K562 (cell line): ENCODE measurements around the gene SMIM34. TPM values are rescaled to one million over a fixed set of nuclear protein-coding genes. Genes with fewer than 3 reads are reported as not detected.
"Not testable (repeated sequence)": the region's sequence is repeated elsewhere in the genome, so short reads cannot be mapped to it uniquely, and the experiment has no call there.

Experiments
- ATAC-seq: fragments of 200-7000 bp; cut with Tn5 transposase; 3 replicates; pipeline ENCODE4 v1.9.1; 2020; ENCODE audit warnings: moderate library complexity
- BruUV-seq: library from RNA; stranded (reverse); fragments of 400-500 nt; replicated peaks from 2 replicates; lab custom pipeline; 2021; lab: Mats Ljungman, UMichigan
- CTCF ChIA-PET: fragments of 300-600 bp; formaldehyde crosslinking; extraction: SDS; loops from one replicate; lab custom pipeline; 2021; ENCODE audit warnings: low intra/inter-chr PET ratio; lab: Yijun Ruan, JAX
- POLR2A ChIA-PET: fragments of 300-600, 350-650 bp; sonication (Branson Sonifier 250); formaldehyde crosslinking; extraction: SDS; loops from one replicate; lab custom pipeline; 2021; ENCODE audit warnings: antibody characterized with exemption, inconsistent platforms; lab: Yijun Ruan, JAX
- DNase-seq, 4 experiments: peaks; one replicate each; pipeline versions ENCODE4 v3.0.0 to v3.0.0-alpha.2; 2011 to 2018; ENCODE audit warnings: low spot score in 3 of 4, mixed read lengths in 3 of 4; ENCODE audit errors: extremely low read depth in 1 of 4
- FAIRE-seq: peaks from 2 replicates; lab custom pipeline; 2011; peaks lifted over from hg19 to GRCh38; lab: Jason Lieb, UNC
- H2AFZ ChIP-seq: 2 replicates; pipeline ENCODE4 v1.6.0; 2011; ENCODE audit warnings: low read depth, low read length, control low read depth, inconsistent platforms
- H3K27ac ChIP-seq: fragments of 200-600 bp; 3 replicates; pipeline ENCODE4 v1.8.0; 2011; ENCODE audit warnings: low read depth, mild to moderate bottlenecking, control low read depth, inconsistent platforms, low read length, moderate library complexity, mixed read lengths; ENCODE audit errors: extremely low read depth
- H3K27me3 ChIP-seq, 2 experiments: fragments of 300-600 bp in 1 of 2; 2 replicates in 1 of 2; 3 replicates in 1 of 2; pipeline versions ENCODE4 v1.6.0 to v1.8.0; 2011; ENCODE audit warnings: inconsistent platforms in 2 of 2, low read length in 2 of 2, mild to moderate bottlenecking in 1 of 2, mixed read lengths in 1 of 2, moderate library complexity in 1 of 2; ENCODE audit not compliant: control insufficient read depth in 2 of 2, insufficient read depth in 2 of 2
- H3K36me3 ChIP-seq: fragments of 300-600 bp; 3 replicates; pipeline ENCODE4 v1.8.0; 2011; ENCODE audit warnings: mild to moderate bottlenecking, low read length, inconsistent platforms; ENCODE audit not compliant: control insufficient read depth, insufficient read depth
- H3K4me1 ChIP-seq, 2 experiments: fragments of 200-600 bp in 1 of 2; replicated peaks in 1 of 2; 2 replicates in 1 of 2; 3 replicates in 1 of 2; pipeline versions ENCODE4 v1.5.1 to v1.8.0; 2011; ENCODE audit warnings: inconsistent platforms in 2 of 2, low read length in 2 of 2, mild to moderate bottlenecking in 1 of 2, mixed read lengths in 1 of 2, moderate library complexity in 1 of 2; ENCODE audit not compliant: control insufficient read depth in 2 of 2, insufficient read depth in 2 of 2
- H3K4me2 ChIP-seq: 2 replicates; pipeline ENCODE4 v1.6.1; 2011; ENCODE audit warnings: low read length, control low read depth, inconsistent platforms, mixed read lengths; ENCODE audit not compliant: insufficient read depth
- H3K4me3 ChIP-seq: fragments of 200-600 bp; sonication (generic), shearing (Covaris generic); 2 replicates; pipeline ENCODE4 v1.5.1; 2016; ENCODE audit warnings: control low read depth, inconsistent platforms
- H3K79me2 ChIP-seq: fragments of 200-600 bp; 3 replicates; pipeline ENCODE4 v1.8.0; 2011; ENCODE audit warnings: low read length, inconsistent platforms; ENCODE audit not compliant: control insufficient read depth, insufficient read depth
- H3K9ac ChIP-seq, 2 experiments: 2 replicates each; pipeline versions ENCODE4 v1.6.0 to v1.6.1; 2011; ENCODE audit warnings: low read depth in 2 of 2, low read length in 2 of 2, control low read depth in 1 of 2, inconsistent platforms in 1 of 2, mild to moderate bottlenecking in 1 of 2, mixed read lengths in 1 of 2; ENCODE audit not compliant: insufficient read depth in 1 of 2
- H3K9me1 ChIP-seq: one replicate; pipeline ENCODE4 v1.6.0; 2011; ENCODE audit warnings: inconsistent platforms, mild to moderate bottlenecking, low read length, moderate library complexity; ENCODE audit not compliant: control insufficient read depth, insufficient read depth
- H3K9me3 ChIP-seq: replicated peaks from 2 replicates; pipeline ENCODE4 v1.5.1; 2011; ENCODE audit warnings: low read depth, low read length, inconsistent platforms; ENCODE audit not compliant: control insufficient read depth, insufficient read depth
- H4K20me1 ChIP-seq: replicated peaks from 2 replicates; pipeline ENCODE4 v1.6.1; 2011; ENCODE audit warnings: low read length, inconsistent platforms, mixed read lengths; ENCODE audit not compliant: control insufficient read depth, insufficient read depth
- WGBS: fragments of 100-300 bp; shearing (Covaris generic); methylation state at CpG from one replicate; pipeline ENCODE4 v1.1.6; 2016; ENCODE audit warnings: low coverage, mixed read lengths; ENCODE audit not compliant: insufficient coverage; ENCODE audit errors: missing lambda C conversion rate; 5-methylcytosine and 5-hydroxymethylcytosine counted together
- in situ Hi-C: fragments of 300-500 bp; cut with MboI; formaldehyde crosslinking; loops from 4 replicates; pipeline ENCODE4 v1.15.0; 2018; ENCODE audit warnings: inconsistent platforms, mixed read lengths
- intact Hi-C: fragments of 100-400 bp; cut with micrococcal nuclease; formaldehyde crosslinking; loops from 2 replicates; pipeline ENCODE4 v1.14.2; 2022
- polyA plus RNA-seq, 8 experiments: library from polyadenylated mRNA; depleted of rRNA in 4 of 8; stranded (reverse) in 5 of 8; unstranded in 3 of 8; fragments of >200 nt; fragmentation: Nextera tagmentation in 2 of 8; fragmentation: Illumina TruSeq in 1 of 8; extraction: Ambion mirVana in 2 of 8; extraction: Trizol in 1 of 8; gene quantifications; 2 replicates each; pipeline versions ENCODE4 v1.2.1 to v1.2.3, GENCODE V29; 2011 to 2014; ENCODE audit warnings: inconsistent platforms in 1 of 8, missing spikeins in 1 of 8
- total RNA-seq, 7 experiments: library from RNA; depleted of rRNA in 6 of 7; stranded (reverse); fragments of >200 nt in 6 of 7; fragmentation: Illumina TruSeq in 2 of 7; extraction: Trizol in 2 of 7; gene quantifications; 2 replicates each; pipeline versions ENCODE4 v1.2.1 to v1.2.3, GENCODE V29; 2011 to 2021; ENCODE audit warnings: low replicate concordance in 1 of 7

SMIM34 gene
- total and polyA plus RNA-seq, 9 of the 15 experiments (the other 6 are each of a cell fraction or from before 2014, with no cell fraction given), result not detected

- DNase-seq, H4K20me1 ChIP-seq, CTCF ChIA-PET, H3K36me3 ChIP-seq, H3K4me1 ChIP-seq, BruUV-seq, FAIRE-seq, H3K9me3 ChIP-seq, H2AFZ ChIP-seq, H3K9ac ChIP-seq, ATAC-seq, H3K4me2 ChIP-seq, POLR2A ChIA-PET, intact Hi-C loops, H3K27ac ChIP-seq, H3K4me3 ChIP-seq, H3K27me3 ChIP-seq, H3K9me1 ChIP-seq, H3K79me2 ChIP-seq: not testable (repeated sequence)
- in situ Hi-C loops, result loop anchor here (25.0 kb wide), 1 partner anchor 254 kb away; no protein-coding TSS in a partner anchor
- WGBS, result no CpG with 5 or more reads among the region's 2 CpGs
These were observed 40.6 kb downstream of the SMIM34 start for GRCh38 chr21:34383138-34383537.

- H3K9me1 ChIP-seq, intact Hi-C loops: not testable (repeated sequence)
These were observed 48.2 kb downstream of the SMIM34 start for GRCh38 chr21:34375619-34375972.

GRCh38 chr21:34374940-34375618 is 48.7 kb downstream of the SMIM34 start, which contains the start of gene SMIM11:
SMIM11 (plus strand) TSS chr21:34375507; CDS start chr21:34379505, 3,998 bp downstream.
- H3K36me3 ChIP-seq, H3K9me3 ChIP-seq, intact Hi-C loops, H3K4me3 ChIP-seq, H3K27ac ChIP-seq, CTCF ChIA-PET, H3K9me1 ChIP-seq, POLR2A ChIA-PET, H4K20me1 ChIP-seq, H3K4me2 ChIP-seq, H3K79me2 ChIP-seq, H3K27me3 ChIP-seq, DNase-seq, H3K9ac ChIP-seq, H3K4me1 ChIP-seq, H2AFZ ChIP-seq: not testable (repeated sequence)
- FAIRE-seq (peak; percentile 80), ATAC-seq (peak; percentile 98)
- in situ Hi-C loops, result loop anchor here (25.0 kb wide), 1 partner anchor 262 kb away; no protein-coding TSS in a partner anchor
- no CpG with 5 or more reads among the region's 49 CpGs for WGBS
- TSS peak; percentile 88 for BruUV-seq

More at GRCh38 chr21:34375619-34375972, 48.2 kb downstream of the SMIM34 start:
- CTCF ChIA-PET, POLR2A ChIA-PET, H3K27me3 ChIP-seq, H3K4me1 ChIP-seq, DNase-seq, H3K27ac ChIP-seq, H3K9ac ChIP-seq, H2AFZ ChIP-seq, H3K79me2 ChIP-seq, FAIRE-seq, H3K4me2 ChIP-seq, H3K4me3 ChIP-seq, H4K20me1 ChIP-seq, H3K9me3 ChIP-seq, H3K36me3 ChIP-seq: not testable (repeated sequence)
- in situ Hi-C loops, result loop anchor here (25.0 kb wide), 1 partner anchor 262 kb away; no protein-coding TSS in a partner anchor
- WGBS, result no CpG with 5 or more reads among the region's 33 CpGs
- BruUV-seq, result TSS peak; percentile 82
- ATAC-seq, result peak; percentile 94

GRCh38 chr21:34374462-34374861 is 49.3 kb downstream of the SMIM34 start:
- ATAC-seq, DNase-seq, CTCF ChIA-PET, intact Hi-C loops, H3K36me3 ChIP-seq, H3K27ac ChIP-seq, H3K4me2 ChIP-seq, H3K9me3 ChIP-seq, H3K4me3 ChIP-seq, in situ Hi-C loops, FAIRE-seq, H3K9ac ChIP-seq, H3K9me1 ChIP-seq, H4K20me1 ChIP-seq, BruUV-seq, POLR2A ChIA-PET, H2AFZ ChIP-seq, H3K27me3 ChIP-seq, H3K4me1 ChIP-seq, H3K79me2 ChIP-seq: not testable (repeated sequence)
- WGBS, result no CpG with 5 or more reads among the region's 8 CpGs
